ENCODE measurements around the gene AQP6. TPM values are rescaled to one million over a fixed set of nuclear protein-coding genes. Genes with fewer than 3 reads are reported as not detected.

AQP6 gene
- polyA plus RNA-seq, 1 of the 3 experiments (the other 2 are of a cell fraction), result 0.10 TPM

DNA sequence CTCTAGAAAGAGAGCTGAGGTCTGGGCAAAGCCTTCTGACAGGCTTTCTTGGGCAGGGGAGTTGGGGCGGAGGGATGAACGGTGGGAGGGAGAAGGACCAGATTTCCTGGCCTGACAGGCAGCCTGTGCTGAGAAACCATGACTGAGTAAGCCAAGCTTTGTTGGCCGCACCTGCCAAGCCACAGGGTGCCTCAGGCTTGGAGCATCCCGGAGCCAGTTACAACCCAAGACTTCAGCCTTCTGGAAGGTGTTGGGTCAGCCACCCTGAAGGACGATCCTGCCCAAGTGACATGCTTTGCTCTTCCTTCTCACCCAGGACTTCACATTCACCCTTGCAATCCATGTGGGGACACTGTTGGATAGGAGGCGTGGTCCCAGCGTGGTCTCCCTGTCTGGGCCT, 43.2 kb upstream of the AQP6 start:
- CTCF ChIA-PET, result interaction anchor here (1.2 to 12.0 kb wide), 4 partner anchors 13 to 141 kb away, joined by 4 to 90 read pairs (median 6); partner anchors contain the start of gene FAIM2
- 87% methylated on average over 7 of the region's 7 CpGs for WGBS (ENCODE audit: low lambda C conversion rate)
- POLR2A ChIA-PET, result no interaction called here
- H3K27me3 ChIP-seq (ENCODE audit: insufficient read depth), result no peaks in the 10 kb centered on the region
- no peak for DNase-seq
- H3K36me3 ChIP-seq (replicated peaks in 1 of 2; ENCODE audit: control insufficient read depth in 1 of 2, insufficient read depth in 2 of 2, low read length in 1 of 2), result no peaks in the 10 kb centered on the region
- H3K4me1 ChIP-seq (ENCODE audit: control insufficient read depth in 1 of 2, insufficient read depth in 2 of 2, low read depth in 1 of 2, low read length in 1 of 2), result peaks cover 0 to 5% of the 10 kb centered on the region in 2 experiments; a peak in 1 of 4 replicates
- no peaks in the 10 kb centered on the region for H3F3A ChIP-seq (replicated peaks; ENCODE audit: insufficient read depth)
- TF ChIP-seq, protein P1, sequence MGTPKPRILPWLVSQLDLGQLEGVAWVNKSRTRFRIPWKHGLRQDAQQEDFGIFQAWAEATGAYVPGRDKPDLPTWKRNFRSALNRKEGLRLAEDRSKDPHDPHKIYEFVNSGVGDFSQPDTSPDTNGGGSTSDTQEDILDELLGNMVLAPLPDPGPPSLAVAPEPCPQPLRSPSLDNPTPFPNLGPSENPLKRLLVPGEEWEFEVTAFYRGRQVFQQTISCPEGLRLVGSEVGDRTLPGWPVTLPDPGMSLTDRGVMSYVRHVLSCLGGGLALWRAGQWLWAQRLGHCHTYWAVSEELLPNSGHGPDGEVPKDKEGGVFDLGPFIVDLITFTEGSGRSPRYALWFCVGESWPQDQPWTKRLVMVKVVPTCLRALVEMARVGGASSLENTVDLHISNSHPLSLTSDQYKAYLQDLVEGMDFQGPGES (IDR thresholded peaks at IDR 0.05; ENCODE audit: low read depth, low read length), result no peak
- no peak for TF ChIP-seq RXRA (IDR thresholded peaks at IDR 0.05; ENCODE audit: borderline replicate concordance, low read depth)
- no peak for TF ChIP-seq RFX5 (IDR thresholded peaks at IDR 0.05; ENCODE audit: low read length)
- no peak for TF ChIP-seq EP300 (IDR thresholded peaks at IDR 0.05; ENCODE audit: borderline replicate concordance in 1 of 2, low read depth in 1 of 2, low read length in 1 of 2)
- TF ChIP-seq MXI1 (IDR thresholded peaks at IDR 0.05; ENCODE audit: low read depth, low read length), result no peak
- no peak overlapping the region for H3K4me3 ChIP-seq (ENCODE audit: low read depth in 2 of 2, low read length in 1 of 2)
- H3K27ac ChIP-seq (ENCODE audit: low read depth in 2 of 2, low read length in 1 of 2), result no peak overlapping the region
- H3K79me2 ChIP-seq (ENCODE audit: insufficient read depth), result no peaks in the 10 kb centered on the region
- no peak overlapping the region for H2AFZ ChIP-seq (ENCODE audit: low read depth)
- no peaks in the 10 kb centered on the region for H4K20me1 ChIP-seq (ENCODE audit: insufficient read depth)
- H3K4me2 ChIP-seq, result no peak overlapping the region
- no peak overlapping the region for H3K9ac ChIP-seq
- H3K9me3 ChIP-seq, result no peaks in the 10 kb centered on the region
- H3K9me2 ChIP-seq, result no peaks in the 10 kb centered on the region

DNA sequence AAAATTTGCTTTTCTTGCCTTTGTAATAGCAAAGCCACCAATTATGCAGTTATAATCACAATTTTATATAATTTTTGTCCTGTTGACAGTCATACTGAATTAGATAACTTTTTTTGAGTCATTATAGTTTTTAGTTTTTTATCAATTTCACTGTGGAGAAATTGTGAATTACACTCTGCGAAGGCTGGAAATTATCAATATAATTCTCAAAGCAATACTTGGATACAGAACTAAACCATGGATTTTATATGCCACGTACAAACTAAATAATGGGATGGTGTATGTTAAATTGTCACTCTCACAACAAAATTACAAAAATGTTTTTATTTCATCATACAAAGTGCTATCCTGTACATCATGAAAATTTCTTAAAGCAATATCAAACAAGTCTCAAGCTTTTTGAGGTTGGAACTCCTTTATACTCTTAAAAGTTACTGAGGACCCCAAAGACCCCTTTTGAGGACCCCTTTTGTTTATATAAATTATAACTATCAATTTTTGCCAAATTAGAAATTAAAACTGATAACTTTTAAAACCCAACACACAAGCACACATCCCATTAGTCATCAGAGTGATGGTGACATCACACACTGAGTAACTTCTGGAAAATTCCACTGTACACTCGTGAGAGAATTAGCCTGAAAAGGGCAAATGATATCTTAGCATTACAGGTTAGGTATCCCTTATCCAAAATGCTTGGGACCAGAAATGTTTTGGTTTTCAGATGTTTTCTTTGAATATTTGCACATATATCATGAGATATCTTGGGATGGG, 42.0 kb upstream of the AQP6 start:
- no peak overlapping the region for H3K9ac ChIP-seq
- 65% methylated on average over 3 of the region's 3 CpGs for WGBS (ENCODE audit: low lambda C conversion rate)
- H3K27me3 ChIP-seq (ENCODE audit: insufficient read depth), result no peaks in the 10 kb centered on the region
- no peak for DNase-seq
- H3K9me2 ChIP-seq, result no peaks in the 10 kb centered on the region
- H2AFZ ChIP-seq (ENCODE audit: low read depth), result no peak overlapping the region
- H3K9me3 ChIP-seq, result no peaks in the 10 kb centered on the region
- no peak overlapping the region for H3K4me3 ChIP-seq (ENCODE audit: low read depth in 2 of 2, low read length in 1 of 2)
- H3K4me2 ChIP-seq, result no peak overlapping the region
- no peaks in the 10 kb centered on the region for H3K79me2 ChIP-seq (ENCODE audit: insufficient read depth)
- peaks cover 0 to 5% of the 10 kb centered on the region in 2 experiments; a peak in 1 of 4 replicates for H3K4me1 ChIP-seq (ENCODE audit: control insufficient read depth in 1 of 2, insufficient read depth in 2 of 2, low read depth in 1 of 2, low read length in 1 of 2)
- no peaks in the 10 kb centered on the region for H3K36me3 ChIP-seq (replicated peaks in 1 of 2; ENCODE audit: control insufficient read depth in 1 of 2, insufficient read depth in 2 of 2, low read length in 1 of 2)
- TF ChIP-seq, protein P2, sequence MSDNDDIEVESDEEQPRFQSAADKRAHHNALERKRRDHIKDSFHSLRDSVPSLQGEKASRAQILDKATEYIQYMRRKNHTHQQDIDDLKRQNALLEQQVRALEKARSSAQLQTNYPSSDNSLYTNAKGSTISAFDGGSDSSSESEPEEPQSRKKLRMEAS (IDR thresholded peaks at IDR 0.05; ENCODE audit: low read depth), result 0 out of 2 replicates have a peak, but pooled peaks have one; percentile 23
- TF ChIP-seq JUND (IDR thresholded peaks at IDR 0.05), result peak; percentile 24
- TF ChIP-seq, protein P3, sequence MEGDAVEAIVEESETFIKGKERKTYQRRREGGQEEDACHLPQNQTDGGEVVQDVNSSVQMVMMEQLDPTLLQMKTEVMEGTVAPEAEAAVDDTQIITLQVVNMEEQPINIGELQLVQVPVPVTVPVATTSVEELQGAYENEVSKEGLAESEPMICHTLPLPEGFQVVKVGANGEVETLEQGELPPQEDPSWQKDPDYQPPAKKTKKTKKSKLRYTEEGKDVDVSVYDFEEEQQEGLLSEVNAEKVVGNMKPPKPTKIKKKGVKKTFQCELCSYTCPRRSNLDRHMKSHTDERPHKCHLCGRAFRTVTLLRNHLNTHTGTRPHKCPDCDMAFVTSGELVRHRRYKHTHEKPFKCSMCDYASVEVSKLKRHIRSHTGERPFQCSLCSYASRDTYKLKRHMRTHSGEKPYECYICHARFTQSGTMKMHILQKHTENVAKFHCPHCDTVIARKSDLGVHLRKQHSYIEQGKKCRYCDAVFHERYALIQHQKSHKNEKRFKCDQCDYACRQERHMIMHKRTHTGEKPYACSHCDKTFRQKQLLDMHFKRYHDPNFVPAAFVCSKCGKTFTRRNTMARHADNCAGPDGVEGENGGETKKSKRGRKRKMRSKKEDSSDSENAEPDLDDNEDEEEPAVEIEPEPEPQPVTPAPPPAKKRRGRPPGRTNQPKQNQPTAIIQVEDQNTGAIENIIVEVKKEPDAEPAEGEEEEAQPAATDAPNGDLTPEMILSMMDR (IDR thresholded peaks at IDR 0.05), result peak; percentile 34; the same call in 1 of the 2 replicates
- TF ChIP-seq EP300 (IDR thresholded peaks at IDR 0.05; ENCODE audit: borderline replicate concordance in 1 of 2, low read depth in 1 of 2, low read length in 1 of 2), result no peak
- TF ChIP-seq FOSL2 (IDR thresholded peaks at IDR 0.05; ENCODE audit: borderline replicate concordance, low read depth), result peak; percentile 61
- ChIA-PET CTCF (interaction anchor here (3.8 to 12.0 kb wide), 2 partner anchors 16 to 36 kb away, joined by 18 to 90 read pairs; no protein-coding TSS in a partner anchor), POLR2A (no interaction called here)
- H3K27ac ChIP-seq (ENCODE audit: low read depth in 2 of 2, low read length in 1 of 2), result 0 out of 4 replicates have a peak overlapping the region, but pooled peaks of 1 of the 2 experiments have one; percentile 6
- no peaks in the 10 kb centered on the region for H3F3A ChIP-seq (replicated peaks; ENCODE audit: insufficient read depth)
- no peaks in the 10 kb centered on the region for H4K20me1 ChIP-seq (ENCODE audit: insufficient read depth)

Measured in SK-N-SH (cell line).